Measurements from ENCODE around the gene DIAPH2. TPM values are rescaled to one million over a fixed set of nuclear protein-coding genes. Genes with fewer than 3 reads are reported as not detected.

Gene DIAPH2
- total RNA-seq, 1 experiment from 2014 or later, result 20.4 TPM

Other genes with a start within 250 kb of the DIAPH2 start
- gene RPA4, start 199.1 kb downstream of the DIAPH2 start, total RNA-seq (2014; rRNA removed; shearing (Covaris generic)), result 0.28 and 0.30 TPM in 2 replicates